Measurements from ENCODE around the gene PABPN1. TPM values are rescaled to one million over a fixed set of nuclear protein-coding genes. Genes with fewer than 3 reads are reported as not detected.

Gene PABPN1
- polyA plus RNA-seq, 2 of the 4 experiments (the other 2 are of a cell fraction) = 157 to 197 TPM

GRCh38 chr14:23355871-23356435, 34.7 kb downstream of the PABPN1 start:
- POLR2A ChIA-PET = no interaction called here
- no peak for TF ChIP-seq TP53 (CRISPR knock-in tag; IDR thresholded peaks at IDR 0.05)
- no peak for TF ChIP-seq HOXB13 (CRISPR knock-in tag; IDR thresholded peaks at IDR 0.05; ENCODE audit: low read depth)
- no peak for TF ChIP-seq CHD2 (IDR thresholded peaks at IDR 0.05; ENCODE audit: low read length, partially characterized antibody)
- DNase-seq (ENCODE audit: low read depth in 1 of 2, low spot score in 1 of 2) = no peak
- 58% methylated on average over 6 of the region's 6 CpGs for WGBS (ENCODE audit: missing lambda C conversion rate)
- no peak for FAIRE-seq
- H3K4me2 ChIP-seq = no peak overlapping the region
- no peak overlapping the region for H3K4me3 ChIP-seq
- H3K4me1 ChIP-seq = 0 out of 3 replicates have a peak, but pooled peaks cover 3% of the 10 kb centered on the region
- no peaks in the 10 kb centered on the region for H3K9me3 ChIP-seq
- no peak overlapping the region for H3K27ac ChIP-seq
- CTCF ChIA-PET = interaction anchor here (9.6 kb wide), 1 partner anchor 21 kb away, joined by 80 read pairs; the partner anchor contains the start of gene CMTM5
- ATAC-seq = no peak

GRCh38 chr14:23356662-23357061, 35.4 kb downstream of the PABPN1 start:
- FAIRE-seq (no peak), DNase-seq (ENCODE audit: low read depth in 1 of 2, low spot score in 1 of 2) (no peak), ATAC-seq (no peak)
- 74% methylated on average over 4 of the region's 4 CpGs for WGBS (ENCODE audit: missing lambda C conversion rate)
- Histone ChIP-seq H3K4me2 (no peak overlapping the region), H3K27ac (no peak overlapping the region), H3K4me1 (0 out of 3 replicates have a peak, but pooled peaks cover 3% of the 10 kb centered on the region), H3K4me3 (no peak overlapping the region), H3K9me3 (no peaks in the 10 kb centered on the region)
- CTCF ChIA-PET = interaction anchor here (0.5 to 9.6 kb wide), 3 partner anchors 13 to 62 kb away, joined by 3 to 80 read pairs (median 4); partner anchors contain the start of gene CMTM5
- TF ChIP-seq ZSCAN20 (CRISPR knock-in tag; IDR thresholded peaks at IDR 0.05) = no peak
- no peak for TF ChIP-seq CEBPB (IDR thresholded peaks at IDR 0.05)
- TF ChIP-seq ZC3H11A (IDR thresholded peaks at IDR 0.05) = no peak
- no peak for TF ChIP-seq RARB (CRISPR knock-in tag; IDR thresholded peaks at IDR 0.05)
- TF ChIP-seq REST (IDR thresholded peaks at IDR 0.05) = no peak
- POLR2A ChIA-PET = no interaction called here

- DNase-seq (ENCODE audit: low read depth in 1 of 2, low spot score in 1 of 2) (no peak), FAIRE-seq (no peak), ATAC-seq (no peak)
- Histone ChIP-seq H3K4me2 (no peak overlapping the region), H3K4me3 (no peak overlapping the region), H3K4me1 (0 out of 3 replicates have a peak, but pooled peaks cover 3% of the 10 kb centered on the region), H3K9me3 (no peaks in the 10 kb centered on the region), H3K27ac (no peak overlapping the region)
- ChIA-PET POLR2A (no interaction called here), CTCF (interaction anchor here (0.5 to 9.6 kb wide), 4 partner anchors 13 to 202 kb away, joined by 3 to 80 read pairs (median 4); partner anchors contain the start of gene CMTM5)
- WGBS (ENCODE audit: missing lambda C conversion rate) = 79% methylated on average over 5 of the region's 8 CpGs
- TF ChIP-seq RAD21 (conservative IDR thresholded peaks at IDR 0.05 in 1 of 2, IDR thresholded peaks at IDR 0.05 in 1 of 2) = no peak
- no peak for TF ChIP-seq NR3C1 (IDR thresholded peaks at IDR 0.05)
- TF ChIP-seq JUN (IDR thresholded peaks at IDR 0.05) = no peak
- TF ChIP-seq ZSCAN20 (CRISPR knock-in tag; IDR thresholded peaks at IDR 0.05) = no peak
- no peak for TF ChIP-seq CEBPB (IDR thresholded peaks at IDR 0.05)
- no peak for TF ChIP-seq CHD4 (IDR thresholded peaks at IDR 0.05; ENCODE audit: borderline replicate concordance)
- TF ChIP-seq RNF2 (IDR thresholded peaks at IDR 0.05; ENCODE audit: borderline replicate concordance, low read depth) = no peak
- TF ChIP-seq GATA3 (IDR thresholded peaks at IDR 0.05; ENCODE audit: borderline replicate concordance) = no peak
- TF ChIP-seq ZC3H11A (IDR thresholded peaks at IDR 0.05) = no peak
Observed at GRCh38 chr14:23357261-23357660, 36.0 kb downstream of the PABPN1 start.

- 0 out of 3 replicates have a peak, but pooled peaks cover 2% of the 10 kb centered on the region for H3K4me1 ChIP-seq
- TF ChIP-seq MAFK (IDR thresholded peaks at IDR 0.05; ENCODE audit: partially characterized antibody) (no peak), JUNB (IDR thresholded peaks at IDR 0.05) (no peak), ATOH8 (CRISPR knock-in tag; IDR thresholded peaks at IDR 0.05; ENCODE audit: low read depth) (no peak), SREBF2 (IDR thresholded peaks at IDR 0.05) (no peak), NPAS2 (CRISPR knock-in tag; IDR thresholded peaks at IDR 0.05; ENCODE audit: borderline replicate concordance) (no peak), BHLHE40 (IDR thresholded peaks at IDR 0.05; ENCODE audit: low read depth, low read length) (no peak)
- H3K9me3 ChIP-seq = no peaks in the 10 kb centered on the region
- H3K4me3 ChIP-seq = no peak overlapping the region
- FAIRE-seq (no peak), DNase-seq (ENCODE audit: low read depth in 1 of 2, low spot score in 1 of 2) (no peak), ATAC-seq (peak in 1 of 2 experiments; percentile 37; a peak in 1 of 6 replicates)
- POLR2A ChIA-PET = no interaction called here
- CTCF ChIA-PET = interaction anchor here (1.3 to 9.6 kb wide), 2 partner anchors 19 to 202 kb away, joined by 3 to 80 read pairs; partner anchors contain the start of gene CMTM5
- H3K4me2 ChIP-seq = no peak overlapping the region
- H3K27ac ChIP-seq = no peak overlapping the region
- 70% methylated on average over 3 of the region's 3 CpGs for WGBS (ENCODE audit: missing lambda C conversion rate)
Observed at GRCh38 chr14:23358042-23358441, 36.8 kb downstream of the PABPN1 start.
